Medulla oblongata (tissue), 1 donor: ENCODE measurements around the gene CLEC19A.
"Not testable (repeated sequence)": the region's sequence is repeated elsewhere in the genome, so short reads cannot be mapped to it uniquely, and the experiment has no call there.

ENCODE experiments used
- DNase-seq: peaks from one replicate; pipeline ENCODE4 v3.0.0-alpha.2; 2015; ENCODE audit errors: extremely low spot score

CLEC19A gene

GRCh38 chr16:19286827-19287226 is 1.3 kb downstream of the CLEC19A start:
- no peak for DNase-seq

- DNase-seq = no peak
These were observed 1.7 kb downstream of the CLEC19A start for GRCh38 chr16:19287241-19287640.

- DNase-seq = no peak
These were observed 3.6 kb downstream of the CLEC19A start for GRCh38 chr16:19288872-19289799.

DNA sequence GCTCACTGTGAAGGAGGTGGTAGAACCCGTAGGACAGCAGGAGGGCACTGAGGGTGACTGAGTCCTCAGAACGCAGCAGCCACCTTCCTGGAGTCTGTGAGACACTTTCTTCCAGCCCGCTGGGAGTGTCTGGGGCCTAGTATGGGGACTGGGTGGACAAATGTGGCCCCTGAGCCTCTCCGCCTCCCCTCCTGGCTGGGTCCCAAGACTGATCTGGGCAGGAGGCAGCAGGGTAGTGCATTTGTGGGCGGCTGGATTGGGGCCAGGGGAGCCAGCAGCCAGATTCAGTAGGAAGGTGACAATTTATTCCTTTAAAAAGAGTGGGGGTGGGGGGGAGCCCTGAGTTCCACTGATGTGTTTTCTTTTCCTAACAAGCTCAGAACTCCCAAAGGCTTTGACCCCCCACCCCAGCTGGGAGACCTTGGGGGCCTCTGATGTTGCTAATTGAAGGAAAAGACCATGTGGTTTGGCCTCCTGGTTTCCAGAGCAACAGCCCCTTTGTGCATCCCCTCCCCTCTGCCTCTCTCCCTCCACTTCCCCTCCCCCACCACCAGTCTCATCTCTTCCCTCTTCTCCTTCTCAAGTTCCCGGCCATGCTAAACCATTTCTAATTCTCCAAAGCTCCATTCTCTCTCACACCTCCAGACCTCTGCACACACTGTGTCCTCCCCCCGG is 4.4 kb downstream of the CLEC19A start:
- DNase-seq = no peak

- no peak for DNase-seq
These were observed 5.3 kb downstream of the CLEC19A start for GRCh38 chr16:19290860-19291259.

GRCh38 chr16:19291475-19291874 is 5.9 kb downstream of the CLEC19A start:
- no peak for DNase-seq

- DNase-seq = no peak
These were observed 6.7 kb downstream of the CLEC19A start for GRCh38 chr16:19292186-19292585.

- DNase-seq = peak; percentile 92
These were observed 8.7 kb downstream of the CLEC19A start for GRCh38 chr16:19294156-19294649.

GRCh38 chr16:19295393-19295792 is 9.9 kb downstream of the CLEC19A start:
- DNase-seq = no peak

- DNase-seq = no peak
These were observed 11.9 kb downstream of the CLEC19A start for GRCh38 chr16:19297454-19297853.

DNA sequence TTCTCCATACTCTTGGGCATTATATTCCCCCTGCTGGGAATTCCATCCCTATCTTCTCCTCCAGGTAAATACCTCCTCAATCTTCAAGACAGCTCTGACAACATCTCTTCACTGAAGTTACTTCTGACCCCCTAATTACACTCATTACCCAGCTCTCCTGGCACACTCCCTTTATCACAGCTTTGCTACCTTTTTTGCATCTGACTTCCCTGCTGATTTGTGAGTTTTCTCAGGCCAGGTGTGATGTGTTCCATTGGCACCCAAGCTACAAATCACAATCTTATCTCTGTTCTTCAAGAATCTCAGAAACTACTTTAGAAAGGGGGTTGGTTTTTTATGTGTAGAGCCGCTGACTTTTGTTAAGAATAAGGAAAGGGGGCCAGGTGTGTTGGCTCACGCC is 14.0 kb downstream of the CLEC19A start:
- no peak for DNase-seq

DNA sequence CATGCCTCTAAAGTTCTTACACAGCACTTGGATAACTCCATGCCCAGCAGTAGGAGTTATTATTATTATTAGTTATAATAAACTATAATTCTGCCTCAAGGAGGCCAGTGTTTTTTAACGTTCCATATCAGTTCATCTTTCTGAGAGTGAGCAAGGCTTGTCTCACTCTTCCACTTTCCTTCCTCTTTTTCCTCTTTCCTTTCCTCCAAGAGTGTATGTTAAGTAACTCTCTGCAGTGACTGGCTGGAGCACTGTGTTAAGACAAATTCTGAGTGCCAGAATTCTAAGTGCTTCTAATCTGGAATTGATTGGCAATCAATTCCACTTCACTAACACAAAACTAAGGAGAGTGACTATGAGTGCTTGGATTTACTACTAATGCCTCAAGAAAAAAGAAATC is 16.4 kb downstream of the CLEC19A start:
- no peak for DNase-seq

- DNase-seq = peak; percentile 53
These were observed 19.2 kb downstream of the CLEC19A start for GRCh38 chr16:19304750-19305149.

- DNase-seq = no peak
These were observed 19.9 kb downstream of the CLEC19A start for GRCh38 chr16:19305443-19305842.

GRCh38 chr16:19307587-19308241 is 22.2 kb downstream of the CLEC19A start:
- DNase-seq = no peak

- DNase-seq = no peak
These were observed 22.9 kb downstream of the CLEC19A start for GRCh38 chr16:19308392-19308791.

DNA sequence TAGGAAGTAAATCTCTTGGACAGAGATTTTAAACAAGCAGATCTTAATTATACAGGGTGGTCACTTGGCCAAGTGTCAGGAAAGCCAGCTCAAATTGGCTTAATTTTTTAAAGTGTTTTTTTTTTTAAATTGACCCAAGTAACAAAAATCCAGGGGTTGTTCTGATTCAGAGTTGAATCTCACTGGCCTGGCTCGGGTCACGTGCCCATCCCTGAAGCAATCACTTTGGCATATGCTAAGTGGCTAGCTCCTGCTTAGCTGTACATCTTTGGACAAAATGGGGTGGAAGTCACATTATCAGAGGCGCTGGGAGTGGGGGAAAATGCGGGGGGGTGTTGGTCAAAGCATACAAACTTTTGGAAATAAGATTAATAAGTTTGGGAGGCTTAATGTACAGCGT is 23.6 kb downstream of the CLEC19A start:
- no peak for DNase-seq

DNA sequence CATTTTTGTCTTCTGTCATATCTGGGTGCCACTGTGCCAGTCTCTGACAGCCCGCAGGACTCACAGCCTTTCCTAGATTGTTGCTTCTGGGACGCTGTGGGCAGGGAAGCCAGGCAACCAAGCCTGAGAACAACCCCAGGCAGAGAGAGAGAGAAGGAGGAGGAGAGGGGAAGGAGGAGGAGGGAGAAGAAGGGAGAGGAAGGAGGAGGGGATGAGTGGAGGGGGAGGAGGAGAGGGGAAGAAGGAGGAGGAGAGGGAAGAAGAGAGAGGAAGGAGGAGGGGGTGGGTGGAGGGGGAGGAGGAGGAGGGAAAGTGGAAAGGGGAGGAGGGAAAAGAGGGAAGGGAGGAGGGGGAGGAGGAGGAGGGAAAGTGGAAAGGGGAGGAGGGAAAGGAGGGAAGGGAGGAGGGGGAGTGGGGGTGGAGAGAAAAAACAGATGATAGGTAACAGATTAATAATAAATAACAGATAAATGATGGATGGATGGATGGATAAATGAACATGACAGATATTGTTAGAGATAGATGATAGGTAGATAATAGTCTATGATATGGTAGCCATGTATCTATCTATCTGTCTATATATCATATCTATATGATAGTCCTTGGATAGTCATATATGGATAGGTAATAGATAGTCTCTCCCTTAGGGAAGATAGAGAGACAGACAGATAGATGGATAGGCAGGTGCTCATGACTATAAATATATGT is 29.3 kb downstream of the CLEC19A start:
- DNase-seq = no peak

GRCh38 chr16:19315889-19316433 is 30.4 kb downstream of the CLEC19A start:
- no peak for DNase-seq

DNA sequence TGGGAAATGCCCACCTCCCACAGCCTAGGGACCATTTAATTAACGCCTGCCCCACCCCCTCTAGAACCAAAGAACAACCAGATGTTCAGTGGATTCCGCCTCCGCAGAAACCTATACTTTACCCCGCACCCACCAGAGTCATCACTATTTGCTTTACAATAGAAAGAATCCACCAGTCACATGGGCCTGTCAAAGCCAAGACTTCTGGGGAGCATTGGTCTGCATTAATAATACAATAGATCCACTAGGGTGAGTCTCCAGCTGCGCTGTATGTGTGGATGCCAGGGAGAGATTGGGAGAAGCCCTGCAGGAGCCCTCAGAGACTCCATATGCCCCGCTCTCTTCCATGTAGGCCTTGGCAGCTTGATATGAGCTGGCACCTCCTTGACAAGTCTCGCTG is 31.3 kb downstream of the CLEC19A start:
- DNase-seq = no peak

- not testable (repeated sequence) for DNase-seq
These were observed 35.7 kb downstream of the CLEC19A start for GRCh38 chr16:19321186-19321585.
